ENCODE measurements around the gene MAST2.

Gene MAST2

GRCh38 chr1:45913183-45913683 lies 109.8 kb downstream of the MAST2 start (continued):
- peak; percentile 76 for TF ChIP-seq TSHZ2 (CRISPR knock-in tag; IDR thresholded peaks at IDR 0.05)
- TF ChIP-seq RARB (CRISPR knock-in tag; IDR thresholded peaks at IDR 0.05): no peak
- TF ChIP-seq ZFP3 (CRISPR knock-in tag; IDR thresholded peaks at IDR 0.05): peak; percentile 76; the same call in 1 of the 2 replicates
- TF ChIP-seq ZFP30 (CRISPR knock-in tag; IDR thresholded peaks at IDR 0.05): no peak
- TF ChIP-seq SNAI2 (CRISPR knock-in tag; IDR thresholded peaks at IDR 0.05): no peak

GRCh38 chr1:45913731-45914501 lies 110.5 kb downstream of the MAST2 start:
- ATAC-seq: peak; percentile 44
- TF ChIP-seq TSHZ2 (CRISPR knock-in tag; IDR thresholded peaks at IDR 0.05): no peak
- no peak for TF ChIP-seq PATZ1 (CRISPR knock-in tag; IDR thresholded peaks at IDR 0.05; ENCODE audit: borderline replicate concordance)
- no peak for TF ChIP-seq GLIS3 (CRISPR knock-in tag; IDR thresholded peaks at IDR 0.05)
- no peak for TF ChIP-seq RARB (CRISPR knock-in tag; IDR thresholded peaks at IDR 0.05)
- no peak for TF ChIP-seq OSR1 (CRISPR knock-in tag; IDR thresholded peaks at IDR 0.05)
- no peak for TF ChIP-seq ZFP30 (CRISPR knock-in tag; IDR thresholded peaks at IDR 0.05)
- TF ChIP-seq SNAI2 (CRISPR knock-in tag; IDR thresholded peaks at IDR 0.05): no peak
- TF ChIP-seq CSRNP3 (CRISPR knock-in tag; IDR thresholded peaks at IDR 0.05): no peak

- ATAC-seq: no peak
- TF ChIP-seq ZC3H10 (CRISPR knock-in tag; IDR thresholded peaks at IDR 0.05) (no peak), CREB5 (CRISPR knock-in tag; IDR thresholded peaks at IDR 0.05; ENCODE audit: low read depth) (no peak), ZFP30 (CRISPR knock-in tag; IDR thresholded peaks at IDR 0.05) (no peak), POU6F1 (CRISPR knock-in tag; IDR thresholded peaks at IDR 0.05; ENCODE audit: borderline replicate concordance, low read depth) (no peak), ZNF70 (CRISPR knock-in tag; IDR thresholded peaks at IDR 0.05) (no peak), RARB (CRISPR knock-in tag; IDR thresholded peaks at IDR 0.05) (no peak), ISL1 (CRISPR knock-in tag; IDR thresholded peaks at IDR 0.05) (no peak), GLIS3 (CRISPR knock-in tag; IDR thresholded peaks at IDR 0.05) (no peak), PPARA (CRISPR knock-in tag; IDR thresholded peaks at IDR 0.05; ENCODE audit: borderline replicate concordance) (no peak), TSHZ2 (CRISPR knock-in tag; IDR thresholded peaks at IDR 0.05) (no peak), CSDC2 (CRISPR knock-in tag; IDR thresholded peaks at IDR 0.05) (no peak), ARNTL (CRISPR knock-in tag; IDR thresholded peaks at IDR 0.05; ENCODE audit: borderline replicate concordance, low read depth) (no peak), ZNF565 (CRISPR knock-in tag; conservative IDR thresholded peaks at IDR 0.05; ENCODE audit: low read depth) (no peak), OSR1 (CRISPR knock-in tag; IDR thresholded peaks at IDR 0.05) (no peak), PATZ1 (CRISPR knock-in tag; IDR thresholded peaks at IDR 0.05; ENCODE audit: borderline replicate concordance) (no peak)
Observed at GRCh38 chr1:45914836-45915235, 111.4 kb downstream of the MAST2 start.

Data from SK-N-SH treated with all-trans-retinoic acid at 6 μM for 48 hours (cell line).